ENCODE measurements around the gene INO80.
A peak's percentile ranks its signal among the peaks of the same experiment; 100 is the strongest.

The INO80 gene

DNA sequence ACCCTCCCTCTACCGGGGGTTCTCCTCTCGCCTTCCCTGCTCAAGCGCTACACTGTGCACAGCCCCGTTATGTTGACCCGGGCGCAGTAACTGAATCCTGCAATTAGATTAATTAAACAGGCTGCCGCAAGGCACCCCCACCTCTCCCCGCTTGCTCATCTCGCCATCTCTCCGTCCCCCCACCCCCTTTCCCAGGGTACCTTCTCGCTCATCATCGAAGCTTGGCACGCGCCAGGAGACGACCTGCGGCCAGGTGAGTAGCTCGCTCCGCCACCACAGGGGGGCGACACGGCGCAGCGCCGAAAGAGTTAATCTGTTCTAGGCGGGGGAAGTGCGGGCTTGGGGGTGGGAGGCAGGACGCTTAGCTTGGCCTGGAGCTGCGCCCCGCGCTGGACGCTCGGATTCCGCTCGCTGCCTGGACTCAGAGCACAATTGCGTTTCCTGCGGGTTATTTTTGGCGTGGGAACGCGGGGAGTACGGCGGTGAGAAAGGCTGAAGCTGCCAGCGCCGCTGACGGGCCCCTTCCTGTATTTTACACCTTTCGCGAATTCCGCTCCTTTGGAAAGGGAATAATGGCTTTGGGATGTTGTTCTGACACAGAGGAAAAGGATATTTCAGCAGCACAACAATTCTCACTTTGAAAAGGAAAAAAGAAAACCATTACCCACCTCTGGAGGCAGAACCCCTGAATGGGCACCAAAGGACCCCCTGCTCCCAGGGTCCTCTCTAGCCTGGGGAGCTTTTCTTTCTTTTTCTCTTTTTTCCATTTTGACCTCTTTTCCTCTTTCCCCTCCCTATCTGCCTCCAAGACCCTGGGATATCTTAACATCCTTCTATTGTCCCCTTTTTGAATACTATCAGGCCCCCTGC is 185.4 kb downstream of the INO80 start:
- TF ChIP-seq JUND (IDR thresholded peaks at IDR 0.05; ENCODE audit: low read depth): no peak
- in situ Hi-C loops (cut with HindIII; ENCODE audit: low pct_unique_long_range_greater_than_20kb, low sequenced_read_pairs): no loop called here

DNA sequence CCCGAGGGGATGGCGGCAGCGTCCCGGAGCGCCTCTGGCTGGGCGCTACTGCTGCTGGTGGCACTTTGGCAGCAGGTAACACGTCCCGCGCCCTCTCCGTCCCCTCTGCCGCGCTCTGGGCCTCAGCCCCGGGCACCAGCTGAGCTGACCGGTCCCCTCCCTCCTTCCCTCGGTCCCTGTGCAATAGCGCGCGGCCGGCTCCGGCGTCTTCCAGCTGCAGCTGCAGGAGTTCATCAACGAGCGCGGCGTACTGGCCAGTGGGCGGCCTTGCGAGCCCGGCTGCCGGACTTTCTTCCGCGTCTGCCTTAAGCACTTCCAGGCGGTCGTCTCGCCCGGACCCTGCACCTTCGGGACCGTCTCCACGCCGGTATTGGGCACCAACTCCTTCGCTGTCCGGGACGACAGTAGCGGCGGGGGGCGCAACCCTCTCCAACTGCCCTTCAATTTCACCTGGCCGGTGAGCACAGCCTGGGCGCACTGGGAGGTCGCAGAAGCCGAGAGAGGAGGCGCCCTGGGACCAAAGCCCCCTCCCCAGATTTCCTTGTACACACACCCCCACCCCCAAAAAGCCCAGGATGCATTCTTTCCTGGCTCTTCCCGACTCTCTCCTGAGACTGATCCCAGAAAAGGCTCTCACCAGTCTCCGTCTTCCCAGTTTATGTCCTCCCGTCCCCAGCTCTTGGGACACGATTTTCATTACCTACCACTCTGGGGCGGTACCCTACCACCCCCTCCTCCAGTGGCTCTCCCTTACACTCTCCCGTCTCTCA is 186.2 kb downstream of the INO80 start:
- in situ Hi-C loops (cut with HindIII; ENCODE audit: low pct_unique_long_range_greater_than_20kb, low sequenced_read_pairs): no loop called here
- TF ChIP-seq JUND (IDR thresholded peaks at IDR 0.05; ENCODE audit: low read depth): no peak
- DNase-seq (ENCODE audit: low read depth in 1 of 2, low spot score in 1 of 2): peak in 1 of 2 experiments; percentile 55

More for the DNA sequence above, 185.4 kb downstream of the INO80 start:
- DNase-seq (ENCODE audit: low read depth in 1 of 2, low spot score in 1 of 2): peak in 1 of 2 experiments; percentile 57
